Loucy (cell line): Measurements from ENCODE around the gene MOB3C.

Experiments used
- H2AFZ ChIP-seq: fragments of 200-600 bp; sonication (generic); 2 replicates; pipeline ENCODE4 v1.6.0; 2016; ENCODE audit warnings: antibody characterized with exemption, mild to moderate bottlenecking, low read length, moderate library complexity
- H3F3A ChIP-seq: fragments of 200-600 bp; 2 replicates; pipeline ENCODE4 v1.6.0; 2016; ENCODE audit warnings: antibody characterized with exemption, low read depth, mild to moderate bottlenecking
- H3K27me3 ChIP-seq: fragments of 200-600 bp; sonication (generic); 2 replicates; pipeline ENCODE4 v1.6.1; 2014; ENCODE audit warnings: low read length, mild to moderate bottlenecking; ENCODE audit not compliant: insufficient read depth, poor library complexity, severe bottlenecking
- H3K36me3 ChIP-seq: fragments of 200-600 bp; sonication (generic); 2 replicates; pipeline ENCODE4 v1.6.1; 2016; ENCODE audit warnings: low read length; ENCODE audit not compliant: insufficient read depth
- H3K4me1 ChIP-seq: fragments of 200-600 bp; sonication (generic); 2 replicates; pipeline ENCODE4 v1.5.1; 2014; ENCODE audit warnings: low read length, mild to moderate bottlenecking; ENCODE audit not compliant: insufficient read depth, poor library complexity, severe bottlenecking
- H3K4me2 ChIP-seq: fragments of 200-600 bp; sonication (generic); 2 replicates; pipeline ENCODE4 v1.6.0; 2014; ENCODE audit warnings: antibody characterized with exemption, low read length, low read depth, mild to moderate bottlenecking; ENCODE audit not compliant: poor library complexity, severe bottlenecking
- H3K4me3 ChIP-seq: fragments of 200-600 bp; sonication (generic); 2 replicates; pipeline ENCODE4 v1.5.1; 2014; ENCODE audit warnings: low read length, mild to moderate bottlenecking, mixed read lengths; ENCODE audit not compliant: poor library complexity, severe bottlenecking
- H3K79me2 ChIP-seq: fragments of 200-600 bp; sonication (generic); 2 replicates; pipeline ENCODE4 v1.6.1; 2014; ENCODE audit warnings: low read length; ENCODE audit not compliant: insufficient read depth
- H3K9ac ChIP-seq: fragments of 200-600 bp; sonication (generic); 2 replicates; pipeline ENCODE4 v1.6.0; 2014; ENCODE audit warnings: mild to moderate bottlenecking, low read depth, low read length, moderate library complexity; ENCODE audit not compliant: poor library complexity, severe bottlenecking
- H3K9me2 ChIP-seq: fragments of 200-600 bp; sonication (generic); replicated peaks from 2 replicates; pipeline ENCODE4 v1.6.1; 2016; ENCODE audit warnings: low read depth, low read length, mixed read lengths
- H3K9me3 ChIP-seq: fragments of 200-600 bp; sonication (generic); 2 replicates; pipeline ENCODE4 v1.6.1; 2014; ENCODE audit warnings: mild to moderate bottlenecking, antibody characterized with exemption, low read length, low read depth; ENCODE audit not compliant: insufficient read depth
- H4K20me1 ChIP-seq: fragments of 200-600 bp; sonication (generic); 2 replicates; pipeline ENCODE4 v1.6.0; 2014; ENCODE audit warnings: antibody characterized with exemption, low read length, mild to moderate bottlenecking; ENCODE audit not compliant: insufficient read depth, poor library complexity, severe bottlenecking
- CTCF ChIP-seq: fragments of 200-600 bp; sonication (generic); conservative IDR thresholded peaks from 2 replicates; pipeline ENCODE4 v1.5.1; 2014; ENCODE audit warnings: mild to moderate bottlenecking, antibody characterized with exemption, low read length
- EZH2phosphoT487 ChIP-seq: fragments of 200-600 bp; IDR thresholded peaks from 2 replicates; pipeline ENCODE4 v1.6.1; 2018; ENCODE audit warnings: antibody characterized with exemption, mild to moderate bottlenecking, moderate library complexity, borderline replicate concordance

MOB3C gene

DNA sequence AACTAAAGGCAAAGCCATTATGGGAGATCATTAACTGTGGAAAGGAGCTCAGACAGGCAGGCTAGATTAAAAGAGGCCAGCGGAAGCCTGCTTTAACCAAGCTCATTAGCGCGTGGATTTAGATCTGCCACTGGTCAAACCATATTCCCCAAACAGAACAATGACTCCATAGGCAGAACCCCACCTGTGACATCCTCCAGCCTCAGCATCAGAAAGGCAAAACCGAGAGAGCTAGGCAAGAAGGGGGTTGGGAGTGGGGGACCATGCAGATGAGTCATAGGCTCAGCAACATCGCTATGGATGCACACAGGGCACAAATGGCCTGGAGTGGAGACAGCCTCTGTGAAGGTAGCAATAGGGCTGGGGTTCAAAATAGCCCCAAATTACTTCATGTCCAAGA, 33.1 kb downstream of the MOB3C start:
- H3K9me3 ChIP-seq, result no peaks in the 10 kb centered on the region
- H3K36me3 ChIP-seq, result peaks cover 26% of the 10 kb centered on the region; the same call in 1 of the 2 replicates
- H3K79me2 ChIP-seq, result no peaks in the 10 kb centered on the region
- no peaks in the 10 kb centered on the region for H3K9me2 ChIP-seq
- no peaks in the 10 kb centered on the region for H4K20me1 ChIP-seq
- no peaks in the 10 kb centered on the region for H3F3A ChIP-seq
- no peaks in the 10 kb centered on the region for H3K27me3 ChIP-seq
- peaks cover 8% of the 10 kb centered on the region for H3K4me1 ChIP-seq
- no peak overlapping the region for H3K4me3 ChIP-seq
- H3K9ac ChIP-seq, result no peak overlapping the region
- no peak overlapping the region for H3K4me2 ChIP-seq
- H2AFZ ChIP-seq, result no peak overlapping the region
- TF ChIP-seq CTCF (no peak), EZH2phosphoT487 (no peak)

GRCh38 chr1:46582972-46583371, 33.6 kb downstream of the MOB3C start:
- H3K27me3 ChIP-seq, result no peaks in the 10 kb centered on the region
- H2AFZ ChIP-seq, result no peak overlapping the region
- H4K20me1 ChIP-seq, result no peaks in the 10 kb centered on the region
- no peaks in the 10 kb centered on the region for H3K79me2 ChIP-seq
- no peaks in the 10 kb centered on the region for H3K9me2 ChIP-seq
- peaks cover 27% of the 10 kb centered on the region; the same call in 1 of the 2 replicates for H3K36me3 ChIP-seq
- H3K4me1 ChIP-seq, result peaks cover 8% of the 10 kb centered on the region
- H3K9me3 ChIP-seq, result no peaks in the 10 kb centered on the region
- no peak overlapping the region for H3K9ac ChIP-seq
- TF ChIP-seq EZH2phosphoT487 (no peak), CTCF (no peak)
- no peak overlapping the region for H3K4me3 ChIP-seq
- no peak overlapping the region for H3K4me2 ChIP-seq
- H3F3A ChIP-seq, result no peaks in the 10 kb centered on the region

DNA sequence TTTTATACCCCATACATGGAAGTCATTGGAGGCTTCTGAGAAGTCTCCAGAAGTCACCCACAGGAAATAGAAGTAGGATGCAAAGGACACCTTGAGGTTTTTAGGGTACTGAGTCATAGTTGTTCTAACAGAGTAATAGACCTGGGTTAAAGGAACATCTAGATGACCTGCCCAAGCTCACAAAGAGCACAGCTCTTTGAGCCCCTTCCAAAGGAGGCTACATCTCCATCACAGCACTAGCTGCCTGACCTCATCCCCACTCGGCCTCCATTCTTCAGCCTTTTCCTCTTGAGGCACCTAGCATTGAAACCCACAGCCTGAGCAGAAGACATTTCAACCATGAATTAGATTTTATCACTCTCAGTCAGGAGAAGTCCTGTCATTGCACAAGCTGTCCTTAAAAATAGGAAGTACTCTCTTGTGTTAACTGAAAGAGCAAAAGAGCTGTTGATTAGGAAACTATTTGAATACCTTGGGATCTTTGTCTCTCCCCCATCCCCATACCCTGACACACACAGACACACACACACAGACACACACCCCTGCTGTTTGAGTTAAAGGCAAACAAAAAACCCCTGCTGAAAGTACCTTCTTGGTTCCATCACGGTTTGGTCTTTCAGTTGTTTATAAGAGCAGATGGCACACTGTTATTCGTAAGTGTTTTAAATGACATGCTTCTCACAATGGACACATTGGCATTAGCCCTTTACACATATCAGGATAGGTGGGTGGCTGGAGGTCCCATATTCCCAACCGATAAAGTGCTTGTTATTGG, 34.7 kb downstream of the MOB3C start:
- H3K79me2 ChIP-seq, result no peaks in the 10 kb centered on the region
- H3K36me3 ChIP-seq, result peaks cover 31% of the 10 kb centered on the region; the same call in 1 of the 2 replicates
- TF ChIP-seq EZH2phosphoT487 (no peak), CTCF (no peak)
- H4K20me1 ChIP-seq, result no peaks in the 10 kb centered on the region
- H3K9ac ChIP-seq, result no peak overlapping the region
- no peak overlapping the region for H2AFZ ChIP-seq
- no peaks in the 10 kb centered on the region for H3K27me3 ChIP-seq
- H3K4me3 ChIP-seq, result no peak overlapping the region
- no peak overlapping the region for H3K4me2 ChIP-seq
- H3K9me2 ChIP-seq, result no peaks in the 10 kb centered on the region
- no peaks in the 10 kb centered on the region for H3F3A ChIP-seq
- H3K9me3 ChIP-seq, result no peaks in the 10 kb centered on the region
- peaks cover 8% of the 10 kb centered on the region for H3K4me1 ChIP-seq
